ENCODE measurements around the gene AGMAT.
A peak's percentile ranks its signal among the peaks of the same experiment; 100 is the strongest.

The AGMAT gene

GRCh38 chr1:15584489-15585363 is at the start of gene AGMAT:
Gene AGMAT (minus strand): TSS chr1:15585051. CDS start chr1:15584967, 84 bp downstream.
- DNase-seq: peak; percentile 38

GRCh38 chr1:15633756-15634420 is 49.0 kb upstream of the AGMAT start:
- DNase-seq: no peak

GRCh38 chr1:15628003-15628402 is 43.2 kb upstream of the AGMAT start:
- no peak for DNase-seq

GRCh38 chr1:15627343-15627988 is 42.6 kb upstream of the AGMAT start:
- no peak for DNase-seq

- DNase-seq: no peak
Measured at GRCh38 chr1:15626269-15626950, 41.6 kb upstream of the AGMAT start.

- DNase-seq: no peak
Measured at GRCh38 chr1:15625056-15625917, 40.4 kb upstream of the AGMAT start.

- DNase-seq: no peak
Measured at GRCh38 chr1:15624133-15624714, 39.4 kb upstream of the AGMAT start.

GRCh38 chr1:15623435-15623834 is 38.6 kb upstream of the AGMAT start:
- no peak for DNase-seq

GRCh38 chr1:15622712-15623373 is 38.0 kb upstream of the AGMAT start:
- DNase-seq: no peak

- no peak for DNase-seq
Measured at GRCh38 chr1:15621975-15622374, 37.1 kb upstream of the AGMAT start.

GRCh38 chr1:15620902-15621682 is 36.2 kb upstream of the AGMAT start:
- DNase-seq: no peak

GRCh38 chr1:15620155-15620545 is 35.3 kb upstream of the AGMAT start:
- no peak for DNase-seq

- no peak for DNase-seq
Measured at GRCh38 chr1:15618655-15619525, 34.0 kb upstream of the AGMAT start.

- DNase-seq: no peak
Measured at GRCh38 chr1:15618077-15618654, 33.3 kb upstream of the AGMAT start.

- DNase-seq: peak; percentile 91
Measured at GRCh38 chr1:15617173-15618076, 32.6 kb upstream of the AGMAT start, which contains the start of gene DDI2. Gene DDI2 (plus strand): TSS chr1:15617458. CDS start chr1:15617671, 213 bp downstream.

GRCh38 chr1:15616373-15617172 is 31.7 kb upstream of the AGMAT start:
- DNase-seq: no peak

GRCh38 chr1:15610167-15610566 is 25.3 kb upstream of the AGMAT start:
- no peak for DNase-seq
